GM19193 (cell line): Measurements from ENCODE around the gene SLC24A3.

Source experiments
- POLR2A ChIP-seq: IDR thresholded peaks from 4 replicates; pipeline ENCODE4 v1.6.1; 2011; ENCODE audit not compliant: insufficient read depth, insufficient read length; ENCODE audit errors: extremely low read depth

Gene SLC24A3

DNA sequence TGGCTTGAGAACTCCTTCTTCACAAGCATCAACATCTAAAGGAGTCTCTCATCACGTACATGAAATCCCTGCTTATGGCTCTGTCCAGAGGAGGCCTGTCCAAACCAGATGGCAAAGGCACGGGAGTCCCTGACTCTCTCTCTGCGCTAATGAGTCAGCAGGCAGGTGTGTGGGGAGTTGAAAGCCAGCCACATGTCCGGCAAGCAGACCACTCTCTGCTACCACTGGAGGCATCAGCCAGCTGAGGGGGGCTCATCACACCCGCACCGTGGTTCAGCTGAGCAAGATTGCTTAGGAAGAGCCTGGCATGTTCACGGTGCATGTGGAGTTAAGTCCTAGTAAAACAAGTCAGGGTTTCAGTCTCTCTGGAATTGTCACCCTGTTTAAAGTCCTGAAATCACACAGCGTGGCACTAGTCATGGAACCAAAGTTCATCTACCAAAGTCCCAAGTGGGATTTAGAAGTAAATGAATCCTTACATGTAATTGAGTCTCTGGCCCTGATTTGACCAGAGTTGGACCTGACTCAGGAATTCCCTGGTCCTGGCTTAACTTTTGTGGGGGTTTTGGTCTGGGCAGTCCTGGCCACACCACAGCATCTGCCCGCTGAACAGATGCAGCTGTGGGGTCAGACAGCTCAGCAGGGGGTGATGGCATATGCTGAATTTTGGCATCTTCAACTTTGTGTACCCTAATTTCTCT lies 390.4 kb downstream of the SLC24A3 start:
- TF ChIP-seq POLR2A: no peak

GRCh38 chr20:19603376-19603750 lies 390.9 kb downstream of the SLC24A3 start:
- no peak for TF ChIP-seq POLR2A

- no peak for TF ChIP-seq POLR2A
Observed at GRCh38 chr20:19605786-19606485, 393.5 kb downstream of the SLC24A3 start.

GRCh38 chr20:19609642-19610223 lies 397.3 kb downstream of the SLC24A3 start:
- no peak for TF ChIP-seq POLR2A

GRCh38 chr20:19615629-19616028 lies 403.2 kb downstream of the SLC24A3 start:
- TF ChIP-seq POLR2A: no peak

DNA sequence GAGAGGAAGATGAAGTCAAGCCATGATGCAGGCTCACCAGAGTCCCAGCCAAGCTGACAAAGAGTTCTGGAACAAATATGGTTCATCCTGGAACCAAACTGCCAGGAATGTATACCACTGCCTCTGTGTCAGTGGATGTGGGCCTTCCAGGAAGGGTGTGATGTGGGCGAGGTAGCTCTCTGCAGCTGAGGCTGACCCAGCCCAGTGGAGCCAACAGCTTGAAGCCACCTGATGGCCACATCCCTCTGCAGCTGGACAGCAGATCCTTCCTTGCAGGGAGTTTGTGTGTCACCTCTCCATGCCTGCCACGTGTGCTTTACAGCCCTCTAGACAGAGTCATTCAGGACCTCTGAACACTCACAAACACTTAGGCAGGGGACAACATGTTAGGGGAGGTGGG lies 403.6 kb downstream of the SLC24A3 start:
- no peak for TF ChIP-seq POLR2A

GRCh38 chr20:19616620-19617019 lies 404.2 kb downstream of the SLC24A3 start:
- no peak for TF ChIP-seq POLR2A

DNA sequence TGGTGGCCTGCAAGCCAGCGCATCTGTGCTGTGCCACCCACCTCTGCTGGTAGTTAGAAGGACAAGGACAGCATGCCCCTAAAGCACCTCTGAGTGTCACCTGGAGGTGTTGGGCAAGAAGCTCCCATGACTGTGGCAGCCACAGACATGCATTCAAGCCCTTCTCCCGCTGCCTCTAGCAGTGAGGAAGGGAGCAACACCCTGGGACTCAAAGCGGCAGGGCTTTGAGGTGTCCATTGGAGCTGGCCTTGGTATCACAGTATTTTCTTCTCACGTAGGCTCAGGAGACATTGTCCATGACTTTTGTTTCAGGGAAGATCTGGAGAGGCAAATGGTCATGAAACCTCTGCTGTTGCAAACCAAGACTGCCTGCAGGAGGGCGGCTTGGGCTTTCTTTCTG lies 404.8 kb downstream of the SLC24A3 start:
- no peak for TF ChIP-seq POLR2A

DNA sequence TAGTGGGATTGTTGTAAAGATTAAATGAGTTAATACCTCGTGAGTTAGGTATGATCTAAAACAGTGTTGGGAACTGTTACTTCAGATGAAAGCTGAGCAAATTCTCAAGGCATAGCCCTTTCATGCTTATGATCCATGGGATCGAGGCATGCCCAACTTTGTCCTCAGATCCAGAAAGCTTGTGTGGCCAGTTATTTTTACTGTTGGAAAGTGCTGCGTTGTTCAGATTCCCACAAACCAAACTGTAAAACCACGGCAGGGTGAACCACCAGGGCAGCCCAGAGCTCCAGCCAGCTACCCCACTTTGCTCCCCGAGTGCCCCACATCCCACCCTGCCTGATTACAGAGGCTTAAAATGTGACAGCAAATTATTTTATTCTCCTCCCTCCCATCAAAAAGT lies 406.3 kb downstream of the SLC24A3 start:
- no peak for TF ChIP-seq POLR2A

DNA sequence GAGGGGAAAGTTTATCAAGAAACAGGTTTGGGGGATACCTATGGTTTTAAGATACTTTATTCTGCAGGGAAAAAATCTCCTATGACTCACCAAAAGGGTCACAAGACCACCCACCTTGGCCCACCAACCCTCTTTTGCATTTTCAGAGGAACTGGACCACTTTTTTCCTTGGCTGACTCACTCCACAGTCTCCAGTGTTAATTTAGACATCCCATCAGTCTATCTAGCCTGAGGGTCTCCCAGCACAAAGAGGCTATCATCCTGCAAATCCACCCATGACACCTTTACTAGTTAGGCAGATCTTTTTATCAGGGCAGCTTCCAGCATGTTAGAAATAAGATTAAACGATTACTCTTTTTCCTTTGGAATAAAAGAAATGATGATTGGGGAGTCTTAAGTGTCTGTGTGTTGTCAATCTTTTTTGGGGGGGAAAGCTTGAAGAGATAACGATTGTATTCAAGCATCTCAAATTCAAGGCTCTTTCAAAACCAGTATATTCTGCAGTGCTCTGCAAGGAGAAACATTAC lies 407.5 kb downstream of the SLC24A3 start:
- no peak for TF ChIP-seq POLR2A

GRCh38 chr20:19620446-19620845 lies 408.0 kb downstream of the SLC24A3 start:
- TF ChIP-seq POLR2A: no peak

GRCh38 chr20:19621072-19621471 lies 408.6 kb downstream of the SLC24A3 start:
- TF ChIP-seq POLR2A: no peak

DNA sequence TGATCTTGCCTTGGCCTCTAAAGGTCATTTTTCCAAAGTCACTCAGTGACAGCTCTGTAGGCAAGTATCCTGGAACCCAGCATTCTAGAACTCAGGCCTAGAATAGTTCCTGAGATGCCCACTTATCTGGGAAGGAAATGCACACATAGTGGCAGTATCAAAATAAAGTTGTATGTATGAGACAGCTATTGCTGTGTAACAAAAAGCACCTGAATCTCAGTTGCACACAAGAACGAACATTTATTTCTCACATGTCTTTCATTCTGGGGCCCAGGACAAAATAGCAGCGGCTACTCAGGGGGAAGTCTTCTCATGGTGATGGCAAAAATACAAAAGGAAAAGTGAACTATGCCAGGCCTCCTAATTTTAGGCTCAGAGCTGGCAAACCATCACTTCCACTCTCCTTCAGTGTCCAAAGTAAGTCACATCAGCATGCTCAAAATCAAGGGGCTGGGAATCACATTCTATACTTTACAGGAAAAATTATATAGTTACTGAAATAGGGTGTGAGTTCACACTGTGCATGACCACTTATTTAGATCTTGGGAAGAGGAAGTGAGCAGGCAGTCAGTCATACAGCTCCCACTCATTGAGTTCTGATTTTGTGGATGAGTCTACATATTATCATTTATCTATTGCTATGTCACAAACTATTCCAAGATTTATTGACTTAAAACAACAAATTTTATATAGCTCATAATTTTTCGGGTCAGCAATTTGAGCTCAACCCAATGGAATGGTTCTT lies 412.0 kb downstream of the SLC24A3 start:
- TF ChIP-seq POLR2A: no peak

- no peak for TF ChIP-seq POLR2A
Observed at GRCh38 chr20:19625426-19625825, 413.0 kb downstream of the SLC24A3 start.

DNA sequence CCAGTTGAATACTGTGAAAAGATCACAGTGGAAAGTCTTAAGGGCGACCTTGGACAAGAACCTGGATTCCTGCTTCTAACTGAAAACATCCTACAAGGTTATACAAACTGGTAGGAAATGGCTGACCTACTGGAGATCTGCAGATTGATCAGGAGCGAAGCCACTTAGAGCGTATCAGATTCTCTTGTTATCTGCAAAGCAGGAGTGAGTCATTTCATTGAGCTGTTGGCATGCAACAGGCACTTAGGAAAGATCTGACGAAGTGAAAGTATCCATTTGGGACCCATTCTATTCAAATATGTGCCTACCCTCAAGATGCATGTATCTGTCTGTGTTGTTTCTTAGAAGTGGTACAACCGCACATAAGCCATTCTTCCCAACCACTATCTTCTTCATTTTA lies 414.5 kb downstream of the SLC24A3 start:
- no peak for TF ChIP-seq POLR2A
